GM23338 (cell line): Measurements from ENCODE around the gene CD44.

Experiments
- POLR2AphosphoS5 ChIP-seq: IDR thresholded peaks from 2 replicates; pipeline ENCODE4 v1.6.1; 2016; ENCODE audit warnings: antibody characterized with exemption, low read depth
- TF ChIP-seq, protein P1 (sequence below), 2 experiments: fragments of 200-600 bp in 1 of 2; sonication (generic) in 1 of 2; conservative IDR thresholded peaks; 2 replicates each; pipeline versions ENCODE4 v1.5.1 to v1.6.1; 2016 to 2017; ENCODE audit warnings: antibody characterized with exemption in 2 of 2, low read depth in 2 of 2, mild to moderate bottlenecking in 2 of 2, moderate library complexity in 1 of 2
- TF ChIP-seq, protein P2 (sequence below): IDR thresholded peaks from one replicate; pipeline ENCODE4 v1.6.1; 2018; ENCODE audit warnings: antibody characterized with exemption; ENCODE audit not compliant: unreplicated experiment

DNA sequence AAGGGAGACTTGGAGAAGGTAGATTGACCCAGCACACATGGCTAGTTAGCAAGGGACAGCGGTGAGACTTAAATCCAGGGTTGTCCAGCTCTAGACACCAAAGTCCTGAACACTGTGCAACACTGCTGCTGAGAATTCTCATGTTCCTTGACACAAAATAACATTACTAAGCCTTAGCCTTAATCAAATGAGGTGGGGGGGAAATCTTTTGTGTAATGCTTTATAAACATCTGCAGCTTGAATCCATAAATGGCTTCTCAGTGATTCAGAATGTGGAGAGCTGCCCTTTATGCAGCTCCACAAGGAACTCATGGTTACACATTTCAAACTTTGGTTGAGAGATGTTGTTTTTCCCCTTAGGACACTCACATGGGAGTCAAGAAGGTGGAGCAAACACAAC lies 80.0 kb downstream of the CD44 start:
- TF ChIP-seq, protein P1, sequence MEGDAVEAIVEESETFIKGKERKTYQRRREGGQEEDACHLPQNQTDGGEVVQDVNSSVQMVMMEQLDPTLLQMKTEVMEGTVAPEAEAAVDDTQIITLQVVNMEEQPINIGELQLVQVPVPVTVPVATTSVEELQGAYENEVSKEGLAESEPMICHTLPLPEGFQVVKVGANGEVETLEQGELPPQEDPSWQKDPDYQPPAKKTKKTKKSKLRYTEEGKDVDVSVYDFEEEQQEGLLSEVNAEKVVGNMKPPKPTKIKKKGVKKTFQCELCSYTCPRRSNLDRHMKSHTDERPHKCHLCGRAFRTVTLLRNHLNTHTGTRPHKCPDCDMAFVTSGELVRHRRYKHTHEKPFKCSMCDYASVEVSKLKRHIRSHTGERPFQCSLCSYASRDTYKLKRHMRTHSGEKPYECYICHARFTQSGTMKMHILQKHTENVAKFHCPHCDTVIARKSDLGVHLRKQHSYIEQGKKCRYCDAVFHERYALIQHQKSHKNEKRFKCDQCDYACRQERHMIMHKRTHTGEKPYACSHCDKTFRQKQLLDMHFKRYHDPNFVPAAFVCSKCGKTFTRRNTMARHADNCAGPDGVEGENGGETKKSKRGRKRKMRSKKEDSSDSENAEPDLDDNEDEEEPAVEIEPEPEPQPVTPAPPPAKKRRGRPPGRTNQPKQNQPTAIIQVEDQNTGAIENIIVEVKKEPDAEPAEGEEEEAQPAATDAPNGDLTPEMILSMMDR (conservative IDR thresholded peaks at IDR 0.05; ENCODE audit: low read depth in 2 of 2): no peak
- TF ChIP-seq, protein P2, sequence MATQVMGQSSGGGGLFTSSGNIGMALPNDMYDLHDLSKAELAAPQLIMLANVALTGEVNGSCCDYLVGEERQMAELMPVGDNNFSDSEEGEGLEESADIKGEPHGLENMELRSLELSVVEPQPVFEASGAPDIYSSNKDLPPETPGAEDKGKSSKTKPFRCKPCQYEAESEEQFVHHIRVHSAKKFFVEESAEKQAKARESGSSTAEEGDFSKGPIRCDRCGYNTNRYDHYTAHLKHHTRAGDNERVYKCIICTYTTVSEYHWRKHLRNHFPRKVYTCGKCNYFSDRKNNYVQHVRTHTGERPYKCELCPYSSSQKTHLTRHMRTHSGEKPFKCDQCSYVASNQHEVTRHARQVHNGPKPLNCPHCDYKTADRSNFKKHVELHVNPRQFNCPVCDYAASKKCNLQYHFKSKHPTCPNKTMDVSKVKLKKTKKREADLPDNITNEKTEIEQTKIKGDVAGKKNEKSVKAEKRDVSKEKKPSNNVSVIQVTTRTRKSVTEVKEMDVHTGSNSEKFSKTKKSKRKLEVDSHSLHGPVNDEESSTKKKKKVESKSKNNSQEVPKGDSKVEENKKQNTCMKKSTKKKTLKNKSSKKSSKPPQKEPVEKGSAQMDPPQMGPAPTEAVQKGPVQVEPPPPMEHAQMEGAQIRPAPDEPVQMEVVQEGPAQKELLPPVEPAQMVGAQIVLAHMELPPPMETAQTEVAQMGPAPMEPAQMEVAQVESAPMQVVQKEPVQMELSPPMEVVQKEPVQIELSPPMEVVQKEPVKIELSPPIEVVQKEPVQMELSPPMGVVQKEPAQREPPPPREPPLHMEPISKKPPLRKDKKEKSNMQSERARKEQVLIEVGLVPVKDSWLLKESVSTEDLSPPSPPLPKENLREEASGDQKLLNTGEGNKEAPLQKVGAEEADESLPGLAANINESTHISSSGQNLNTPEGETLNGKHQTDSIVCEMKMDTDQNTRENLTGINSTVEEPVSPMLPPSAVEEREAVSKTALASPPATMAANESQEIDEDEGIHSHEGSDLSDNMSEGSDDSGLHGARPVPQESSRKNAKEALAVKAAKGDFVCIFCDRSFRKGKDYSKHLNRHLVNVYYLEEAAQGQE: no peak
- no peak for TF ChIP-seq POLR2AphosphoS5
